VCaP (cell line): Measurements from ENCODE around the gene RAPGEF1.

Source experiments
- H3K27ac ChIP-seq: fragments of 450-650 bp; 2 replicates; pipeline ENCODE4 v1.5.1; 2017
- TF ChIP-seq, protein P1 (sequence below): fragments of 450-650 bp; conservative IDR thresholded peaks from 2 replicates; pipeline ENCODE4 v1.5.1; 2017; ENCODE audit warnings: mild to moderate bottlenecking, moderate library complexity

RAPGEF1 gene

DNA sequence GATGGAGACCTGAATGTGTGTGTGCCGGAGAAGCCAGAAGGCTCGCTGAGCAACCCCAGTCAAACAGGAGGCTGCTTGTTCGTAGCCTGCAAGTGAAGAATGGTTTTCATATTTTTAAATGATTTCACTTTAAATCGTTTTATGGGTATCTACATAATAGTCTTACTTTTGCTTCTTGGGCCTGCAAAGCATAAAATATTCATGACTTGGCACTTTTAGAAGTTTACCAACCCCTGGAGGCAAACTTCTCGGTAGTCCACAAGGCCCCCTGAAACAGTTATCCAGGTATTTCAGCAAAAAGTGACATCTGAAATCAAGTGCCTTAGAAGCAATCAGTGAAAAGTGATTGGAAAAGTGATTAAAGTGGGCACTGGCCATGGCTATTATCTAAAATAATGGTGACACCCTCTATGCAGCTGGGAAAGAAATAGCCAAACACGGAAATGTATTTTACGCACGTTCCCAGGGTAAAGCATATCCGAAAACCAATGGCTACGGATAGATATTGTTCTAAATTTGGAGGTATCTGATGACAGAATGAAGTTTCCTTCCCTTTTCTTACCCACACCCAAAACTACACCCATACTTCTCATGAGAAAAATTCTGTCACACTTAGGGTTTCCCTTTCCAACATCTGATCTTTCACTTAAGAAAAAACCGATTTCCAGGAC, 39.0 kb downstream of the RAPGEF1 start:
- H3K27ac ChIP-seq: no peak overlapping the region
- TF ChIP-seq, protein P1, sequence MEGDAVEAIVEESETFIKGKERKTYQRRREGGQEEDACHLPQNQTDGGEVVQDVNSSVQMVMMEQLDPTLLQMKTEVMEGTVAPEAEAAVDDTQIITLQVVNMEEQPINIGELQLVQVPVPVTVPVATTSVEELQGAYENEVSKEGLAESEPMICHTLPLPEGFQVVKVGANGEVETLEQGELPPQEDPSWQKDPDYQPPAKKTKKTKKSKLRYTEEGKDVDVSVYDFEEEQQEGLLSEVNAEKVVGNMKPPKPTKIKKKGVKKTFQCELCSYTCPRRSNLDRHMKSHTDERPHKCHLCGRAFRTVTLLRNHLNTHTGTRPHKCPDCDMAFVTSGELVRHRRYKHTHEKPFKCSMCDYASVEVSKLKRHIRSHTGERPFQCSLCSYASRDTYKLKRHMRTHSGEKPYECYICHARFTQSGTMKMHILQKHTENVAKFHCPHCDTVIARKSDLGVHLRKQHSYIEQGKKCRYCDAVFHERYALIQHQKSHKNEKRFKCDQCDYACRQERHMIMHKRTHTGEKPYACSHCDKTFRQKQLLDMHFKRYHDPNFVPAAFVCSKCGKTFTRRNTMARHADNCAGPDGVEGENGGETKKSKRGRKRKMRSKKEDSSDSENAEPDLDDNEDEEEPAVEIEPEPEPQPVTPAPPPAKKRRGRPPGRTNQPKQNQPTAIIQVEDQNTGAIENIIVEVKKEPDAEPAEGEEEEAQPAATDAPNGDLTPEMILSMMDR: no peak

DNA sequence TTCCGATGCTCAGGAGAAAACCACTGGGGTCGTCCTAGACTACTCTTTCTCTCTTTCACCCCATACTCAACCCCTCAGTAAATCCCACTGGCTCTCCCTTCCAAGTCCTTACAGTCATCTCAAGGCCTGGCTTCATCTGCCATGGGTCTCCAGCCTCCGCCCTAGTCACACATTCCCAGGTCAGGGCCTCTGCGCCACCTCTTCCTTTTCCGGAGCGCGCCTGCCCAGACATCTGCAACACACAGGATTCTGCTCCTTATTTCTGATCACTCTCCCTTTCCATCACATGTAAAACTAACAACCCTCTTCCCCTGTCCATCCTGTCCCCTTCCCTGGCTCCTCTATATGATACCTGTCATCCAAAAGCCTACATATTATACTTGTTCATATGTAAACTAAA, 39.8 kb downstream of the RAPGEF1 start:
- TF ChIP-seq, protein P1: no peak
- H3K27ac ChIP-seq: no peak overlapping the region

DNA sequence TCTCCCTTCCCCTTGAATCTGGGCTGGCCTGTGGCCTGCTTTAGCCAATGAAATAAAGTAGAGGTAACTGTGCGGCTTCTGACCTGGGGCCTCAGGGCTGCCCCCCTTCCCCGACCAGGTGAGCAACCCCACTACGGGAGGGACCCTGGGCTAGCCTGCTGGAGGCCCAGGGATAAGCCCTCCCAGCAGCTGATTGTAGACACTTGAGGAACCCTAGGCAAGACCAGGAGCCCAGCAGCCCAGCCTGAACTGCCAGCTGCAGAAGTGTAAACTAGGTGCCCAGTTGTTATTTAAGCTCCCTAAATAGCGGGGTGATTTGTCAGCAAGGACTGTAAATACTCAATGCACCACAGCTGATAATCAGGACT, 41.3 kb downstream of the RAPGEF1 start:
- TF ChIP-seq, protein P1: no peak
- H3K27ac ChIP-seq: no peak overlapping the region

DNA sequence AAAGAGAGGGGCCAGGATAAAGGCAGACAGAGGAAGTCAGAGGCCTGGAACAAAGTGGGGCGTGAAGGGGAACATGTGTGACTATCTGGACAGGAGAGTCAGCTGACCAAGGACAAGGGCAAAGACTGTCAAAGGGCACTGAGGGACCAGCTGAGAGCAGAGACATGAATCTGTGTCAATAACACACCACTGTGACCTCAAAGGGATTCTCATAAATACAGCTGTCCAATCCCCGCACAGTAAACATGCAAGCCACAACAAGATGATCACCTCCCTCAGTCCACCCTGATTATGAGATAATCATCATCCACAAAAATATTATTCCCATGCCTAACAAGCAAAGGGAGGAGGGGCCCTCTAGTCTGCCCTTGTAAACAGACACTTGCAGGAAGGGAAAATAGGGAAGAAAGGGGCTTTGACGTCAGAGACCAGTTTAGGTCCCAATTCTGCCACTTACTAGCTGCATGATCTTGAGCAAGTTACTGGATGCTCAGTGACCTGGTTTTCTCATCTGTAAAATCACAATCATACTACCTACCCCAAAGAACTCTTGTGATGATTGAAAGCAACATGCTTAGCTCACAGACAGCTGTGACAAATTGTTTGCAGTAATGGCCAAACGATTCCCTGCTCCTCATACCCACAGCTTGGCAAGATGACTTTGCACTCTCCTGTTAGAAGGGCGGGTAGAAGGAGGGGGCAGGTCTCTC, 41.8 kb downstream of the RAPGEF1 start:
- H3K27ac ChIP-seq: no peak overlapping the region
- TF ChIP-seq, protein P1: no peak

DNA sequence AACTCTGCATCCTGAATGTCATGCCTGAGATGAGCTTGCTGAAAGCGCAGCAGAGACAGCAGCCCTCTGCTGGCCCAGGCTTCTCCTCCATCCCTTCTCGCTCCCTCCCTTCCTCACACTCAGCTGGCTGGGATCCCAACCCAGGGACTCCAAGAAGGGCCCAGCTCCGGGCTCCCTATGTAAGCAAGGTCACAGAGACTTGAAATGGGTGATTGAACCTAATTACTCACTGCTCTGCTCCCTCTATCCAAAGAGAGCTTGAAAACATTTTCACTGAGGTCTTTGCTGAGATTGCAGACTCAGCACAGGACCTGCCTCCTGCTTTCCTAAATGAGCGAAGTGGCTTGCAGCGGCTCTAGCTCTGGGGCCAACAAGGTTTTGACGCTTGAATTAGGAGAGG, 42.8 kb downstream of the RAPGEF1 start:
- TF ChIP-seq, protein P1: peak; percentile 22; the same call in 1 of the 2 replicates
- no peak overlapping the region for H3K27ac ChIP-seq

DNA sequence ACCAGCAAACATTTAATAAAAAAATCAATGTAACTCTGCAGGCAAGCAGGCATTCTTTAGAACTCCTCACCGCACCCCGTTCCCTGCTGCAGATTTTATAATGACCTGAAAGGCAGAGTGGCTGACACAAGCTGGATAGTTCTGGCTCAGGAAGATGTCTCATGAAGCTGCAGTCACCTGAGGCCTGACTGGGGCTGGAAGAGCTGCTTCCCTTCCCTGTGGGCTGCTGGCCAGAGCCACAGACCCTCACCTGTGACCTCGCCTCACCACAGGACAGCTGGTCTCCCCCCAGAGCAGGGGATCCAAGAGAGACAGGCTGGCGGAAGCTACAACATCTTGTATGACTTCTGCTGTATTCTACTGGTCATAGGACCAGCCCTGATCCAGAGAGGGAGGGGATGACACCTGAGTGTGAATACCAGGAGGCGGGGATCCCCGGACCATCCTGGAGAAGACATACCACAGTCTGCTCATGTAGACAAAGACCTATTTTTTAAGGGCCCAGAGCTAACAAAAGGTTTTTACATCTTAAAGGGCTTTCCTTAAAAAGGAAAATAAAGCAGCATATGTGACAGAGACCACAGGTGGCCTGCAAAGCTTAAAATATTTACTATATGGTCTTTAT, 43.9 kb downstream of the RAPGEF1 start:
- no peak overlapping the region for H3K27ac ChIP-seq
- TF ChIP-seq, protein P1: no peak

DNA sequence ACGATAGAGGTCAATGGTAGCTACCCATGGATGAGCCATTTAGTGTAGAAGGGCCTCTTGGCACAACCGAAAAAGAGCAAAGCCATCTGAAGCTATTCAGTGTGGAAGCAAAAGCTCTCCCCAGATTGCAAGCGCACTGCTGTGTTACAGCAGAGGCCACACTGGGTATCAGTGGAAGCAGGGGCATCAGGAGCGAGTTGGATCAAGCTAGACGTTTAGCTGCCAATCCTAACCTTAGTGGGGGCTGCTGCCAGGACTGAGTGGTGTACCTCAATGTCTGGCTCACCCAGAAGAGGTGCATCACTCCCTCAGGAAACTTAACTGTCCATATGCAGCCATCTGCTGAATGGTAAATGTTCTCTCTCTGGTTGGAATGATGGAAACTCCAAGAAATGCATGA, 44.5 kb downstream of the RAPGEF1 start:
- no peak overlapping the region for H3K27ac ChIP-seq

More for the DNA sequence above, 44.5 kb downstream of the RAPGEF1 start:
- TF ChIP-seq, protein P1: no peak
